Calu3 (cell line): ENCODE data around the gene NRP1. TPM values are rescaled to one million over a fixed set of nuclear protein-coding genes. Genes with fewer than 3 reads are reported as not detected.

Experiments used
- BruUV-seq: library from RNA; stranded (reverse); fragments of 400-500 nt; replicated peaks from 2 replicates; lab custom pipeline; 2021; lab: Mats Ljungman, UMichigan
- CTCF ChIA-PET: fragments of 300-600 bp; sonication (Branson Sonifier 250); formaldehyde crosslinking; loops from one replicate; lab custom pipeline; 2022; ENCODE audit warnings: antibody characterized with exemption; lab: Charles Lee
- DNase-seq: peaks from one replicate; pipeline ENCODE4 v3.0.0; 2022
- H3K27ac Mint-ChIP-seq: one replicate; pipeline ENCODE4 v1.8.0; 2022; ENCODE audit warnings: mixed read lengths; ENCODE audit not compliant: unreplicated experiment
- H3K27me3 Mint-ChIP-seq: one replicate; pipeline ENCODE4 v1.8.0; 2022; ENCODE audit warnings: mixed read lengths; ENCODE audit not compliant: unreplicated experiment
- H3K36me3 Mint-ChIP-seq: one replicate; pipeline ENCODE4 v1.8.0; 2022; ENCODE audit warnings: mild to moderate bottlenecking, moderate library complexity, mixed read lengths; ENCODE audit not compliant: insufficient read depth, unreplicated experiment
- H3K4me1 Mint-ChIP-seq: one replicate; pipeline ENCODE4 v1.8.0; 2022; ENCODE audit warnings: mild to moderate bottlenecking, low read depth, mixed read lengths; ENCODE audit not compliant: unreplicated experiment
- H3K4me3 Mint-ChIP-seq: one replicate; pipeline ENCODE4 v1.8.0; 2022; ENCODE audit warnings: mild to moderate bottlenecking, low read depth, moderate library complexity, mixed read lengths; ENCODE audit not compliant: unreplicated experiment
- H3K9me3 Mint-ChIP-seq: one replicate; pipeline ENCODE4 v1.8.0; 2022; ENCODE audit warnings: low read depth, mixed read lengths; ENCODE audit not compliant: unreplicated experiment
- CTCF ChIP-seq: fragments of 200-600 bp; IDR thresholded peaks from one replicate; pipeline ENCODE4 v1.8.0; 2022; ENCODE audit warnings: antibody characterized with exemption; ENCODE audit not compliant: unreplicated experiment
- intact Hi-C: fragments of 100-400 bp; cut with micrococcal nuclease; formaldehyde crosslinking; loops from one replicate; pipeline ENCODE4 v1.10.0; 2022; ENCODE audit not compliant: unreplicated experiment
- total RNA-seq: library from RNA; stranded (reverse); gene quantifications from 2 replicates; pipeline ENCODE4 v1.2.3, GENCODE V29; 2022

NRP1 gene
- total RNA-seq, 1 experiment from 2014 or later = 96.3 TPM

GRCh38 chr10:33336582-33337325 is 2.3 kb upstream of the NRP1 start:
- H3K4me3 Mint-ChIP-seq = peak overlapping the region; percentile 85
- no peaks in the 10 kb centered on the region for H3K27me3 Mint-ChIP-seq
- no peak for TF ChIP-seq CTCF
- H3K36me3 Mint-ChIP-seq = peaks cover 57% of the 10 kb centered on the region
- peak overlapping the region; percentile 90 for H3K27ac Mint-ChIP-seq
- H3K4me1 Mint-ChIP-seq = peaks cover 21% of the 10 kb centered on the region
- CTCF ChIA-PET = interaction anchor here (0.5 to 1.0 kb wide), 2 partner anchors 144 to 875 kb away, joined by 3 to 6 read pairs; no protein-coding TSS in a partner anchor
- intact Hi-C loops = loop anchor here (10.0 kb wide), 2 partner anchors 168 to 378 kb away; no protein-coding TSS in a partner anchor
- DNase-seq = peak; percentile 46
- no TSS peak for BruUV-seq
- peaks cover 2% of the 10 kb centered on the region for H3K9me3 Mint-ChIP-seq

- H3K27me3 Mint-ChIP-seq = no peaks in the 10 kb centered on the region
- H3K4me3 Mint-ChIP-seq = peak overlapping the region; percentile 85
- BruUV-seq = no TSS peak
- H3K4me1 Mint-ChIP-seq = peaks cover 21% of the 10 kb centered on the region
- CTCF ChIA-PET = interaction anchor here (0.5 to 1.0 kb wide), 3 partner anchors 143 to 876 kb away, joined by 3 to 6 read pairs (median 3); no protein-coding TSS in a partner anchor
- peak overlapping the region; percentile 90 for H3K27ac Mint-ChIP-seq
- DNase-seq = peak; percentile 82
- intact Hi-C loops = loop anchor here (10.0 kb wide), 2 partner anchors 169 to 379 kb away; no protein-coding TSS in a partner anchor
- no peak for TF ChIP-seq CTCF
- peaks cover 2% of the 10 kb centered on the region for H3K9me3 Mint-ChIP-seq
- H3K36me3 Mint-ChIP-seq = peaks cover 65% of the 10 kb centered on the region
Measured at GRCh38 chr10:33335801-33336581, 1.5 kb upstream of the NRP1 start.

- TF ChIP-seq CTCF = no peak
- Mint-ChIP-seq H3K4me3 (peak overlapping the region; percentile 85), H3K27ac (peak overlapping the region; percentile 90), H3K27me3 (no peaks in the 10 kb centered on the region), H3K4me1 (peaks cover 21% of the 10 kb centered on the region), H3K9me3 (peaks cover 2% of the 10 kb centered on the region), H3K36me3 (peaks cover 70% of the 10 kb centered on the region)
- intact Hi-C loops = loop anchor here (10.0 kb wide), 2 partner anchors 169 to 379 kb away; no protein-coding TSS in a partner anchor
- BruUV-seq = no TSS peak
- no peak for DNase-seq
- CTCF ChIA-PET = interaction anchor here (0.6 to 1.5 kb wide), 3 partner anchors 14 to 643 kb away, joined by 3 to 5 read pairs (median 3); no protein-coding TSS in a partner anchor
Measured at GRCh38 chr10:33335551-33335800, 1.0 kb upstream of the NRP1 start.

GRCh38 chr10:33334805-33335550 is 511 bp upstream of the NRP1 start:
- H3K4me1 Mint-ChIP-seq = peaks cover 26% of the 10 kb centered on the region
- intact Hi-C loops = loop anchor here (5.0 to 10.0 kb wide), 6 partner anchors 138 to 1302 kb away; no protein-coding TSS in a partner anchor
- H3K36me3 Mint-ChIP-seq = peaks cover 75% of the 10 kb centered on the region
- H3K9me3 Mint-ChIP-seq = peaks cover 2% of the 10 kb centered on the region
- CTCF ChIA-PET = interaction anchor here (0.6 to 1.5 kb wide), 8 partner anchors 9 to 1024 kb away, joined by 3 to 5 read pairs (median 3); no protein-coding TSS in a partner anchor
- peak overlapping the region; percentile 90 for H3K27ac Mint-ChIP-seq
- no peaks in the 10 kb centered on the region for H3K27me3 Mint-ChIP-seq
- peak; percentile 85 for DNase-seq
- peak overlapping the region; percentile 85 for H3K4me3 Mint-ChIP-seq
- TF ChIP-seq CTCF = peak; percentile 64
- BruUV-seq = TSS peak; percentile 4
